Activated naive CD4-positive, alpha-beta T cell treated with anti-CD3 and anti-CD28 coated beads, Interleukin-2, amount 50 U/mL, for 72 hours (primary cell): Measurements from ENCODE around the gene AXDND1. TPM values are rescaled to one million over a fixed set of nuclear protein-coding genes. Genes with fewer than 3 reads are reported as not detected.
A peak's percentile ranks its signal among the peaks of the same experiment; 100 is the strongest.
"Not testable (repeated sequence)": the region's sequence is repeated elsewhere in the genome, so short reads cannot be mapped to it uniquely, and the experiment has no call there.

ENCODE experiments used
- ATAC-seq, 2 donors: fragments of 150-1000 bp; cut with Tn5 transposase; 2 replicates each; pipeline ENCODE4 v1.10.0; 2021; ENCODE audit warnings: mild to moderate bottlenecking in 2 of 2, moderate library complexity in 2 of 2
- DNase-seq, 2 donors: peaks; one replicate each; pipeline ENCODE4 v3.0.0; 2021 to 2022; ENCODE audit warnings: low spot score in 2 of 2
- H3K27ac Mint-ChIP-seq, 2 donors: one replicate each; pipeline ENCODE4 v1.8.0; 2022; ENCODE audit warnings: mild to moderate bottlenecking in 2 of 2, mixed read lengths in 2 of 2
- H3K36me3 Mint-ChIP-seq, 2 donors: one replicate each; pipeline ENCODE4 v1.8.0; 2022; ENCODE audit warnings: mixed read lengths in 2 of 2
- H3K9me3 Mint-ChIP-seq, 2 donors: one replicate each; pipeline ENCODE4 v1.8.0; 2022; ENCODE audit warnings: mixed read lengths in 2 of 2
- total RNA-seq, 2 donors: library from RNA; stranded (reverse); gene quantifications; one replicate each; pipeline ENCODE4 v1.2.3, GENCODE V29; 2022

The AXDND1 gene
- total RNA-seq, 2 donors from 2014 or later = 0.36 to 1.1 TPM

DNA sequence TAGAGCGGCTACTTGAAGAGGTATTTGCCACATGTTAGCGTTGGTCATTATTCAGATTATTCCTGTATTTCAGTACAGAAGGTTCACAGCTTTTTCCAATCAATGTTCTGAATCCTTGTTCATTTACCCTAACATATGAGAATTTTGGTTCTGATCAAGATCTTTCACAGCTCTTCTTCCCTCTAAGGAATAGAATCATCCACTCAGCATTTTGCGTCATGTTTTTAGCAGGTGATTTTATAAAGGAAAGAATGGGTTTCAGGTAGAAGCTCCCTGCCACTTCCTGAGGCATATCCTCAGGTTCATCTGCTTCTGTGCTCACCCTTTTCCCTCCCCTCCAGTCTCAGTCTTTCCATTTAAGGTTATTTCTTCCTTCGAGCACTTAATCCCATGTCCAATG, 143.6 kb downstream of the AXDND1 start:
- Mint-ChIP-seq H3K9me3 (peaks cover 0 to 6% of the 10 kb centered on the region in 2 donors), H3K27ac (no peak overlapping the region), H3K36me3 (no peaks in the 10 kb centered on the region)
- DNase-seq = no peak
- ATAC-seq = no peak

DNA sequence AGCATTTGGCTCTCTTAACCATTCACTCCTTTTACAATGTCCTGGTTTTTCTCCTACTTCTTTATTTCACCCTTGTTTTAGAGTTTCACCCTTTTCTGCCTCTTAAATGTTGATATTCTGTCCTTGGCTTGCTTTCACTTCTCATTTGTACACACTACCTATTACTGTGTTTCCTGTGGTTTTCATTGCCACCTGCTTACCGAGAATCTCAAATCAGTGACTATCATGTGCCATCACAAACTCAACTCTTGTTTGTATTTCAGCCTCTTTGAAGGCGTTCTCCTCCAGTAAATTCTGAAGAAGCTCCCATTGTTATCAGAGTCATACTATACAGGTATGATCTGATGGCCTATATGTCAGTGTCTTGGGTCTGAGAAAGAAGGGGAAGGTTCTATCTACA, 144.3 kb downstream of the AXDND1 start:
- peaks cover 0 to 6% of the 10 kb centered on the region in 2 donors for H3K9me3 Mint-ChIP-seq
- no peaks in the 10 kb centered on the region for H3K36me3 Mint-ChIP-seq
- DNase-seq (no peak), ATAC-seq (peak in 1 of 2 donors; percentile 71)
- H3K27ac Mint-ChIP-seq = no peak overlapping the region

DNA sequence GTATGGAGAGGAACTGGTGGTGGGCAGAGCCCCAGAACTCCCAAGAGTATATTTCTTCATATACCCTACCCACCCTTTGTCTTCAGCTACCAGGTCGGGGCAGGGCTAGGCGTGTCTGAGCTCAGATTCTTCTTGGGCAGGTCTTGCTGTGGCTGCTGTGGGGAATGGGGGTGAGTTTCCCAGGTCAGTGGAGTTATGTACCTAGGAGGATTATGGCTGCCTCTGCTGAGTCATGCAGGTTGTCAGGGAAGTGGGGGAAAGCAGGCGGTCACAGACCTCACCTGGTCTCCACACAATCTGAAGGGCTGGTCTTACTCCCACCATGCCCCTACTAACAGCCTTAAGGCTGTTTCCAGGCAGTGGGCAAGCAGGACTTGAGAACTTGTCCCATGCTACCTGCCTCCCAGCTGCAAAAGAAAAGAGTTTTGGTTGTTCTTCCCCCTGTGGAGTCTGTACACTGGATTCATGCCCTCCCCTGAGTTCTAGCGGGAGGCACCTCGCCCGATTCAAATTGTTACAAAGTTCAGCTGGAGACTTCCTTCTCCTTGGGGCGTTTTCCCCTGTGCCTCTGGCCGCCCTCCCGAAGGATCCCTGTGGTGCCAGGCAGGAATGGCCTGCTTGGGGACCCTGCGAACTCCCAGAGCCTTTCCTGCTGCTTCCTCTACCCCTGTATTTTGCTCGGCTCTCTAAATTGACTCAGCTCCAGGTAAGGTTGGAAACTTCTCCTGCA, 151.4 kb downstream of the AXDND1 start:
- Mint-ChIP-seq H3K9me3 (peaks cover 8 to 24% of the 10 kb centered on the region in 2 donors), H3K36me3 (peaks cover 0 to 4% of the 10 kb centered on the region in 2 donors), H3K27ac (no peak overlapping the region)
- no peak for DNase-seq
- ATAC-seq = no peak

DNA sequence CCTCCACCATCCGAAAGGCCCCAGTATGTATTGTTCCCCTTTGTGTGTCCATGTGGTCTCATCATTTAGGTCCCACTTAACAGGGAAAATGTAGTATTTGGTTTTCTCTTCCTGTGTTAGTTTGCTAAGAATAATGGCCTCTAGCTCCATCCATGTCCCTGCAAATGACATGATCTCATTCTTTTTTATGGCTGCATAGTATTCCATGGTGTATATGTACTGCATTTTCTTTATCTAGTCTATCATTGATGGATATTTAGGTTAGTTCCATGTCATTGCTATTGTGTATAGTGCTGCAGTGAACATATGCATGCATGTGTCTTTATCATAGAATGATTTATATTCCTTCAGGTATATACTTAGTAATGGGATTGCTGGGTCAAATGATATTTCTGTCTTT, 152.8 kb downstream of the AXDND1 start:
- not testable (repeated sequence) for ATAC-seq, H3K27ac Mint-ChIP-seq, DNase-seq, H3K36me3 Mint-ChIP-seq
- peaks cover 8 to 25% of the 10 kb centered on the region in 2 donors for H3K9me3 Mint-ChIP-seq

DNA sequence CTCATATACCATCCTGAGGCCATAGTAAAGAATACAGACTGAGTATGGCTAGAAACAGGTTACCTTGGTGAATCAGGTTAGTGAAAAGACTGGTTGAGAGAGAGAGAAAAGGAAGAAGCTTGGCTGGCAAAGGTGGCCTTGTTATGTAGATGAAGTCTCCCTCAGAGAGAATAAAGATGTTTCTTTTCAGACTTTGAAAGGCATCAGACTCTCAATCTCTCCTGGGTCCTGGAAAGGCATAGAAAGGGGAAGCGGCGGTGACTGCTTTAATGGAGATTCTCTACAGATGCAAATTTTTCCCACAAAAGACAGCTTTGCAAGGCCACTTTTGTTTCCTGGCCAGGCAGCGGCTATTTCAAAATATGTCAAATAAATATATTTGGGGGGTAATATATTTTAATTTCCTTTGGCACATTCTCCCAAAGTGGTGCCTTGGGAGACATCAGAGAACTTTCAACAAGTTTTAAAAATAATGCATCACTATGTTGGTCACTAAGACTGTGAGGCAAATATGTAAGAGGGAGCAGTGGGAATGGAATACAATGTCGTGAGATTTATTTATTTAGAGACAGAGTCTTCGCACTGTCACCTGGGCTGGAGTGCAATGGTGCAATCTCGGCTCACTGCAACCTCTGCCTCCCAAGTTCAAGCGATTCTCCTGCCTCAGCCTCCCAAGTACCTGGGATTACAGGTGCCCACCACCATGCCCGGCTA, 163.9 kb downstream of the AXDND1 start:
- Mint-ChIP-seq H3K27ac (no peak overlapping the region), H3K9me3 (peaks cover 0 to 6% of the 10 kb centered on the region in 2 donors), H3K36me3 (no peaks in the 10 kb centered on the region)
- DNase-seq (no peak), ATAC-seq (no peak)

DNA sequence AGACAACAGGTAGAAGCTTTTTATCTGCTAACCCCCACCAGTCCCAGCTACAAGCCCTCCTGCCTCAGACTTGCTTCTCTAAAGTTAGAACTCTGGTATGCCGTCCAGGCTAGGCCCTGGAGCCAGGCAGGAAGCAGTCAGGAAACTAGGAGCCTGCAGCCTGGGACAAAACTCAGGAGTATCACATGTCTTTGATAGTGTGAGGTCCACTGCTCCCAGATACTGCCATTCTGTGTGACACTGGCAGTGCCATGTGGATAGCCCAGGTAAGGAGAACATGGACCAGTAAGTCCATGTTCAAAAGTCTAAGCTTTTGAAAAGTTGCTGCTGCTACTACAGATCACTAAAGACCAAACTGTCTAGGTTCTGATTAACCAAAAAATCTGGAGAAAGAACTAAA, 164.6 kb downstream of the AXDND1 start:
- DNase-seq (no peak), ATAC-seq (no peak)
- Mint-ChIP-seq H3K9me3 (peaks cover 0 to 6% of the 10 kb centered on the region in 2 donors), H3K36me3 (no peaks in the 10 kb centered on the region), H3K27ac (no peak overlapping the region)

DNA sequence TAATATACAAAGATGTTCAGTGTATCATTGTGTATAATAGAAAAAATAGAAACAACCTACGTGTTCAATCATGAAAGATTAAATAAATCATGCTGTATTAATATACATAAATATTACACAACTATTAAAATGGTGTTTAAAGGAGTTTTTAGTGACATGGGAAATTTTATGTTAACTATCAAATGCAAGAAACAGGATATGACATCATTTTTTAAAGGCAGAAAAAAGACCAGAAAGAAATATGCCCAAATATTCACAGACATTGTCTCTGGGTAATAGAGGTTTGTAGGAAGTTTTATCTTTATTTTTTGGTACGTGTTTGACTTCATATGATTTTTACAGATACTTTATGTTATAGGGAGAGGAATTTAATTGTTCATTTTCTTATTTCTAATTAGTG, 176.0 kb downstream of the AXDND1 start:
- Mint-ChIP-seq H3K9me3 (peaks cover 10 to 12% of the 10 kb centered on the region in 2 donors), H3K36me3 (peaks cover 0 to 10% of the 10 kb centered on the region in 2 donors), H3K27ac (no peak overlapping the region)
- no peak for ATAC-seq
- no peak for DNase-seq

DNA sequence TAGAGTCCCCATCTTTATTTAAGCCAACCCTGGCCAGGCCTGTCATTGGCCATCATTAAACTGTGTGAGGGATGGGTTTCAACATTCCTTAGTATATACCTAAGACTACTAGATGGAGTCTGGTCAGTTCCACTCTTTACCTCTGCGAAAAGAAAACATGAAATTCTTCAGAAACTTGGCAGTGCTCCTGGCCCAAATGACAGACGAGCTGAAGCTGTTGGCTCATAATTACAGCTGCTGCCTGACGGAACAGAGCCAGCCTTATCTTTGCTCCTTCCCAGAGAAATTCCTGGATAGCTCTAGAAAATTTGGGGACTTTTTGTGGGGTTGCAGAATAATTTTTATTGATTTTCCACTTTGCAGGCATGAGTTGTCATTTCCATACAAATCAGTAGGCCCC, 179.6 kb downstream of the AXDND1 start:
- H3K27ac Mint-ChIP-seq = no peak overlapping the region

DNA sequence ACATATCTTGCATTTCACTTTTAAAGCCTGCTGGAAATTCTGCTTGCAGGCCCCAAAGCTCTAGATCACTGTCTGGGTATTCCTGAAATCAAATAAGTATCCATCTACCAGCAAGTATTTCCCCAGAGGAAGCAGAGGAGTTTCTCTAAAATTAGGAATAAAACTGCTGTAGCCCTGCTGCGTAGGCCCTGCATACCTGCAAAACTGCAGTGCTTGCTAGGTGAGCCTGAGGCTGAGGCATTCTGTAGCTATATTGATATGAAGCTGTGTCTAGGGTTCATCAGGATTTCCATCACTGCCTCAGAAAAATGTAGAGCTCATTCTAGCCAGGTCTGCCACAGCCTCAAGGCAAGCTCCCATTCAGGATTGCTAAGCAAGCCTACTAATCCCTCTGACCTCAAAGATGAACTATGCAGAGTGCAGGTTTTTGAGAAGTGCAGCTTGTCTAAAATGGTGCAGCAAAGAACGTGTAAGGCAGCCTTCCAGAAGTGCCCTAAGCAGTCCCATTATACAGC, 181.3 kb downstream of the AXDND1 start:
- ATAC-seq (no peak), DNase-seq (no peak)
- H3K9me3 Mint-ChIP-seq = no peaks in the 10 kb centered on the region
- H3K27ac Mint-ChIP-seq = no peak overlapping the region
- H3K36me3 Mint-ChIP-seq = no peaks in the 10 kb centered on the region

More for the DNA sequence above, 179.6 kb downstream of the AXDND1 start:
- DNase-seq (no peak), ATAC-seq (no peak)
- Mint-ChIP-seq H3K36me3 (peaks cover 0 to 3% of the 10 kb centered on the region in 2 donors), H3K9me3 (no peaks in the 10 kb centered on the region)

DNA sequence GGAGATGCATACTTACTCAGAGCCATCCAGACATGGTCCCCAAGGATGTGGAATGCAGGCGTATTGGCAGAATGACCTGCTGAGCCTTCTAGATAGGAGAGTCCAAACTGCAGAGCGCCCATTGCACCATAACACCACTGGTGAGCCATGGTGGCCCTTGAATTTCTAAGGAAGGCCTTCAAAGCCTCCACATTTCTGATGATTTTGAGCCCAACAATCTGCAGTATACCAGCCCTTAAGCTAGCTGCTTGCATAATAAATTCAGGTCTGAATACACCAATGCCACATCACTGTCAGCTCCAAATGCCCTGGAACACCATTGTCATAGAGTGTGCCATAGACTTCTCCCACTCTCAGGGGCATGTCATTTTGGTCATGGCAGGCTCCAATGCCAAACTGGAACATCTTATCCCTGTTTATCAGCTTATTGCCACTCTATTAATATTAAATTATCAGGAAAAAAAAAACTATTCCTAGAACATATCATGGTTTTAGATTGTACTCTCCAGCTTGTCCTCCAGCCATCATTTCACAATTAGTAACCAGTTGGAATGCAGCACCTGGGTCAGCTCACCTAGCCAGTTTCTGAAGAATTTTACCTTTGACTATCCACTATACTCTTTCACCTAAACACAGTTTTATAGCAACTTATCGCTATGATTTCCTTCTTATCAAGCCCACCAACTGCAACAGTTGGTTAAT, 183.0 kb downstream of the AXDND1 start:
- no peaks in the 10 kb centered on the region for H3K9me3 Mint-ChIP-seq
- no peak for DNase-seq
- ATAC-seq = no peak

DNA sequence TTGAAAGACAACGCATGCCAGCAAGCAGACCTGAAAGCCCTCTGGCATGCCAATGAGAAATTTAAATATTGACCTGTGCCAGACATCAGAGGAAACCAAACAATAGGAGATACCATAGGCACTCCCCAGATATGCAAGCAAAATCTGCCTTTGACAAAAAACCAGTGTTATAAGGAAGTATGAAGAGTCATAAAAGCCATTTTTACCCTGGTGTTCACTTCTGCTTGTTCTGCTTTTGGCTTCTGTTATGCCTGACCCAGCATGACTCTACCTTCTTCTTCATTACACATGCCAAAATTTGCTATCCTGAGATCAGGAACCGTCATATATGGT, 183.6 kb downstream of the AXDND1 start:
- Mint-ChIP-seq H3K27ac (no peak overlapping the region), H3K36me3 (no peaks in the 10 kb centered on the region), H3K9me3 (no peaks in the 10 kb centered on the region)
- DNase-seq (no peak), ATAC-seq (no peak)

More for the DNA sequence above, 183.0 kb downstream of the AXDND1 start:
- Mint-ChIP-seq H3K27ac (no peak overlapping the region), H3K36me3 (no peaks in the 10 kb centered on the region)

DNA sequence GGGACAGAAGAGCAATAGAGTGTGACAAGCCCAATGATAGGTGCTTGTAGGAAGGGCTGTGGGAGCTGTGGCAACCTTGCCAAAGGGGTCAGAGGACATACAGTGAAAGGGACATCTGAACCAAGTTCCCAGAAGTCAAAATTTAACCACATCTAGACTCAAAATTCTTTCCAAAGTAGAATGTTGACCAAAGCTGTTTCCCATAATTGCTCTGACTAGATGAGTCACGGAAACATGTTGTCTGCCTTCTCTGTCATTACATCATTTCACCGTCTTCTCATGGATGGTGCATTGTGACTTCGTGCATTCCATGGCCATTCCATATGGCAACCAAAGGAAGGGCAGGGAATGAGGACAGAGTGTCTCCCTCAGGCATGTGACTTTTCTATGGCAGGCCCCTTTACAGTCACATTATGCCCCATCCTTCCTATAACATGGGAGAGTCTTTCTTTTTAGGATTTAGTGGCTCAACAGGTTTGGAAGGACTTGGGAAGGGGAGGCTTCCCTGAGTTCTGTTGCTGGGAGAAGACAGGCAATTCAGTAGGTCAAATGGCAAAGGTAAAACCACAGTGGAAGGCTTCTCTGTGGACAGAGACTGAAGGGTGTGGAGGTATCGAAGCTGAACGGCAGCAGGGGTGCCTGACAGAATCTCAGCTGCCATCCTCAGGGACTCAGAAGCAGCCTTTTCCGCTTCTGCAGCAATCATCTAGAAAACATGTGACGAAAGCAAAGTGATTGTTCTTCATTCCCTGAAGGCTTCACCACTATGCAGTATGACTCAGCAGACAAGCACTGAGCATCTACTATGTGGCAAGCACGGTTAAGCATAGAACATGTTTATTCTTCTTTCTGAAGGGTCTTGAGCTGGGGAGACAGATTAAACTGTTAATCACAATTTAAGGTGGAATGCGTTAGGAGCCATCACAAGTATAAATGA, 185.2 kb downstream of the AXDND1 start:
- peak in 1 of 2 donors; percentile 67 for ATAC-seq
- Mint-ChIP-seq H3K27ac (no peak overlapping the region), H3K36me3 (no peaks in the 10 kb centered on the region), H3K9me3 (no peaks in the 10 kb centered on the region)
- DNase-seq = no peak

DNA sequence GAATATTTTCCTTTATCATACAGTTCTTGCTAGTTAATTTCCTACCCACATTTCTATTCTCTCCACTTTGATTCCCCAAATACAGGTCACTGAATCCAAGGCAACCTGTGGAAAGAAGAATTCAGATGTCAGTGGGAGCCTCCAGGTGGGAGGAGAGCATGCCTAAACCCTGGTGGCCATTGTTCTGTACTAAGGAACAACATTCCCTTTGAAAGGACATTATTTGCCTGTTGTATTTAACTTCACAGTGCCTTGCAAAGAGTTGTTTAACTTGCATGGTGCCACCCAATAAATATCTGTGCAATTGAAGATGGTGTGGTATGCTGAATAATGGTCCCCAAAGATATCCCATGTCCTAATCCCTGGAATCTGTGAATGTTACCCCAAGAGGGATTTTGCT, 188.7 kb downstream of the AXDND1 start:
- H3K9me3 Mint-ChIP-seq = no peaks in the 10 kb centered on the region
- H3K27ac Mint-ChIP-seq = no peak overlapping the region
- DNase-seq = no peak
- H3K36me3 Mint-ChIP-seq = no peaks in the 10 kb centered on the region
- ATAC-seq = no peak

DNA sequence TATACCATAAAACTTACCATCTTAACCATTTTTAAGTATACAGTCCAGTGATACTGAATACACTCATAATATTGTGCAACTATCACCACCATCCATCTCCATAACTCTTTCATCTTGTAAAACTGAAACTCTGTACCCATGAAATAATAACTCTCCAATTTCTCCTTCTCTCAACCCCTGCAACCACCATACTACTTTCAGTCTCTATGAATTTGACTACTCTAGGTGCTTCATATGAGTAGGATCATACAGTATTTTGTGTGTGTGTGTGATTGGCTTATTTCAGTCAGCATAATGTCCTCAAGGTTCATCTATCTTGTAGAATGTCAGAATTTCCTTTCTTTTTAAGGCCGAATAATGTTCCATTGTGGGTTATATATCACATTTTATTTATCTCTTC, 192.3 kb downstream of the AXDND1 start:
- Mint-ChIP-seq H3K27ac (no peak overlapping the region), H3K9me3 (no peaks in the 10 kb centered on the region), H3K36me3 (no peaks in the 10 kb centered on the region)
- DNase-seq (no peak), ATAC-seq (peak in 1 of 2 donors; percentile 59)

DNA sequence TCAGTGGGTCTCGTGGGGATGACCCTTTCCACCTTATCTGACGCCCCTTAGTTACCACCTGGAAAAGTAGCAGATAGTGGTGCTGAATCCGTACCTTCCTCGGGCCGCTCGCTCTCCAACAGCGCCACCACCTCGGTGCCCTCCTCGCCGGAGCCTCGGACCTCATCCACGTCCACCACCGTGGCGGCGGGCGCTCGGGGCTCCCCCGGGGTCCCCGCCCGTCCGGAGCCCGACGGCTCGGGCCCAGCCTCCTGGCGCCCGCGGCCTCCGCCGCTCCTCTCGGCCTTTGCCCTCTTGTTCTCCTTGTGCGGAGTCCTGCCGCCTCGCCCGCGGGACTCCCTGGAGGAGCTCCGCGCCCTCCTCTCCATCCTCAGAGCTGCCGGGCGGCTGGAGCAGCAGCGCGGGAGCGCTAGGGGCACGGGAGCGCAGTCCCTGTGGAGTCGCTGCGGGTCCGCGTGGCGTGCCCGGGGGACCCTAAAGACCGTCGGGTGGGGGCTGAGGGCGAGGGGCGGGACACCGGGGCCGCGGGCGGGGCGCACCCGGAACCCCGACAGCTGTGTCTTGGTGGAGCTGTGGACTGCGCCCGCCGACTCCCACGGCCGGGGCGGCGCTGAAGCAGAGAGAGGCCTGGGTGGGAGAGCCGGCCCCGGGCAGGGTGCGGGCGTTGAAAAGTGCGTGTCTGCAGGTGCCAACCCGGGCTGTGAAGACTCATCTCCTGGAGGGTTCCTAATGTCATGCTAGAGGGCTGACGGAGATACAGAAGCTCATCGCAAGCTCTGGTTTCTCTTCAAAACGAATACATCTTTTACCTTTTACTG, 209.9 kb downstream of the AXDND1 start, which contains the start of gene NPHS2:
NPHS2 (minus strand) TSS at position 452 of the 818 bp plus-strand sequence; CDS start at position 368, 84 bp downstream.
- DNase-seq = no peak
- ATAC-seq = peak in 1 of 2 donors; percentile 34
- Mint-ChIP-seq H3K36me3 (peaks cover 0 to 9% of the 10 kb centered on the region in 2 donors), H3K27ac (peak within 1 kb of the TSS in 1 of 2 donors; percentile 52), H3K9me3 (peaks cover 0 to 2% of the 10 kb centered on the region in 2 donors)
